HepG2 (cell line): Measurements from ENCODE around the gene CFAP91.

Experiments used
- NAIF1 ChIP-seq: sonication (generic); formaldehyde crosslinking; IDR thresholded peaks from 2 replicates; pipeline ENCODE4 v1.5.0; 2020; ENCODE audit warnings: mild to moderate bottlenecking, missing genetic modification reagents, borderline replicate concordance
- SP2 ChIP-seq: sonication (generic); formaldehyde crosslinking; IDR thresholded peaks from 2 replicates; pipeline ENCODE4 v1.5.1; 2020; ENCODE audit warnings: mild to moderate bottlenecking, missing genetic modification reagents
- THAP11 ChIP-seq: IDR thresholded peaks from 2 replicates; pipeline ENCODE4 v1.6.1; 2016; ENCODE audit warnings: missing biosample characterization, missing genetic modification reagents
- TRIM24 ChIP-seq: sonication (generic); formaldehyde crosslinking; IDR thresholded peaks from 2 replicates; pipeline ENCODE4 v1.8.0; 2022; ENCODE audit warnings: mild to moderate bottlenecking, missing genetic modification reagents
- ZNF17 ChIP-seq: sonication (generic); formaldehyde crosslinking; IDR thresholded peaks from 2 replicates; pipeline ENCODE4 v1.5.0; 2020; ENCODE audit warnings: mild to moderate bottlenecking, missing genetic modification reagents
- ZNF766 ChIP-seq: sonication (generic); formaldehyde crosslinking; IDR thresholded peaks from 2 replicates; pipeline ENCODE4 v1.5.0; 2020; ENCODE audit warnings: missing genetic modification reagents, borderline replicate concordance
- TF ChIP-seq, protein P1 (sequence below): sonication (generic); formaldehyde crosslinking; IDR thresholded peaks from 2 replicates; pipeline ENCODE4 v1.5.0; 2020; ENCODE audit warnings: mild to moderate bottlenecking, missing genetic modification reagents, moderate library complexity
- TF ChIP-seq, protein P2 (sequence below): sonication (generic); formaldehyde crosslinking; IDR thresholded peaks from 2 replicates; pipeline ENCODE4 v1.4.0; 2020; ENCODE audit warnings: missing genetic modification reagents, borderline replicate concordance

DNA sequence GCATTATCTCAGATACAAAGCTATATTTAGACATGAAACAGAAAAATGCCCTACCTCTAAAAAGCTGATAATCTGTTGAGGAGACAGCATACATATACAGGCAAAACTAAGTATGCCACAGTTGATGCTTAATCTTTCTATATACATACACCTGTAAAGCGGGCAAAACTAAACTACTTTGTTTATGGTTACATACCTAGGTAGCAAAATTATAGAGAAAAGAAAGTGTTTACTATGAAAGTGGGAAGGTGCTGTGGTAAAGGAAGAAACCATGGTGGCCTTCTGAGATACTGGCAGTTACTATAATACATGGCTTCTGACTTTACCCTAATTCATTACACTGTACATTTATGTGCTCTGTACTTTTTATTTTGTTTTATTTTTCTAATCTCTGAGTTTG lies 43.1 kb downstream of the CFAP91 start:
- TF ChIP-seq SP2 (CRISPR knock-in tag), result no peak
- no peak for TF ChIP-seq THAP11
- TF ChIP-seq, protein P1, sequence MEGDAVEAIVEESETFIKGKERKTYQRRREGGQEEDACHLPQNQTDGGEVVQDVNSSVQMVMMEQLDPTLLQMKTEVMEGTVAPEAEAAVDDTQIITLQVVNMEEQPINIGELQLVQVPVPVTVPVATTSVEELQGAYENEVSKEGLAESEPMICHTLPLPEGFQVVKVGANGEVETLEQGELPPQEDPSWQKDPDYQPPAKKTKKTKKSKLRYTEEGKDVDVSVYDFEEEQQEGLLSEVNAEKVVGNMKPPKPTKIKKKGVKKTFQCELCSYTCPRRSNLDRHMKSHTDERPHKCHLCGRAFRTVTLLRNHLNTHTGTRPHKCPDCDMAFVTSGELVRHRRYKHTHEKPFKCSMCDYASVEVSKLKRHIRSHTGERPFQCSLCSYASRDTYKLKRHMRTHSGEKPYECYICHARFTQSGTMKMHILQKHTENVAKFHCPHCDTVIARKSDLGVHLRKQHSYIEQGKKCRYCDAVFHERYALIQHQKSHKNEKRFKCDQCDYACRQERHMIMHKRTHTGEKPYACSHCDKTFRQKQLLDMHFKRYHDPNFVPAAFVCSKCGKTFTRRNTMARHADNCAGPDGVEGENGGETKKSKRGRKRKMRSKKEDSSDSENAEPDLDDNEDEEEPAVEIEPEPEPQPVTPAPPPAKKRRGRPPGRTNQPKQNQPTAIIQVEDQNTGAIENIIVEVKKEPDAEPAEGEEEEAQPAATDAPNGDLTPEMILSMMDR, result no peak
- TF ChIP-seq ZNF766 (CRISPR knock-in tag), result no peak
- no peak for TF ChIP-seq NAIF1 (CRISPR knock-in tag)
- no peak for TF ChIP-seq TRIM24
- TF ChIP-seq, protein P2, sequence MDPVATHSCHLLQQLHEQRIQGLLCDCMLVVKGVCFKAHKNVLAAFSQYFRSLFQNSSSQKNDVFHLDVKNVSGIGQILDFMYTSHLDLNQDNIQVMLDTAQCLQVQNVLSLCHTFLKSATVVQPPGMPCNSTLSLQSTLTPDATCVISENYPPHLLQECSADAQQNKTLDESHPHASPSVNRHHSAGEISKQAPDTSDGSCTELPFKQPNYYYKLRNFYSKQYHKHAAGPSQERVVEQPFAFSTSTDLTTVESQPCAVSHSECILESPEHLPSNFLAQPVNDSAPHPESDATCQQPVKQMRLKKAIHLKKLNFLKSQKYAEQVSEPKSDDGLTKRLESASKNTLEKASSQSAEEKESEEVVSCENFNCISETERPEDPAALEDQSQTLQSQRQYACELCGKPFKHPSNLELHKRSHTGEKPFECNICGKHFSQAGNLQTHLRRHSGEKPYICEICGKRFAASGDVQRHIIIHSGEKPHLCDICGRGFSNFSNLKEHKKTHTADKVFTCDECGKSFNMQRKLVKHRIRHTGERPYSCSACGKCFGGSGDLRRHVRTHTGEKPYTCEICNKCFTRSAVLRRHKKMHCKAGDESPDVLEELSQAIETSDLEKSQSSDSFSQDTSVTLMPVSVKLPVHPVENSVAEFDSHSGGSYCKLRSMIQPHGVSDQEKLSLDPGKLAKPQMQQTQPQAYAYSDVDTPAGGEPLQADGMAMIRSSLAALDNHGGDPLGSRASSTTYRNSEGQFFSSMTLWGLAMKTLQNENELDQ (CRISPR knock-in tag), result no peak
- no peak for TF ChIP-seq ZNF17 (CRISPR knock-in tag)
